Glomerular visceral epithelial cell (primary cell): Measurements from ENCODE around the gene KAZN.

Source experiments
- DNase-seq: peaks from one replicate; pipeline ENCODE4 v3.0.0-alpha.2; 2016; ENCODE audit errors: extremely low spot score

The KAZN gene

DNA sequence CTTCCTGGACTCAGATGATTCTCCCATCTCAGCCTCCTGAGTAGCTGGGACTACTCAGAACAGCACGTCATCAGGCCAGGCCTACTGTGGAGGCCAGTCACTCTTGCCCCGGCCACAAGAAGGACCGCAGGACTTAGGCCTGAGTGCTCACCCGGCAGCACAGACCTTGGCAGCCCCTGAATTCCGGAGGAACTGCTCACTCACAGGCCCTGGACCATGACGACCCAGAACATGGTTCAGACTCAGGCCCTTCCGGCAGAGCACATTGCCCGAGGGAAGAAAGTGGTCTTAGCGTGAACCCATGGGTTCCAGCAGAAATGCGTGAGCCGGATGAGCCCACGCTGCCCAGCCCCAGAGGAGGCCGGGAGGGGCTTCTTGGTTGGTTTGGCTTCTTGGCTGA is 377.8 kb downstream of the KAZN start:
- peak; percentile 99 for DNase-seq

DNA sequence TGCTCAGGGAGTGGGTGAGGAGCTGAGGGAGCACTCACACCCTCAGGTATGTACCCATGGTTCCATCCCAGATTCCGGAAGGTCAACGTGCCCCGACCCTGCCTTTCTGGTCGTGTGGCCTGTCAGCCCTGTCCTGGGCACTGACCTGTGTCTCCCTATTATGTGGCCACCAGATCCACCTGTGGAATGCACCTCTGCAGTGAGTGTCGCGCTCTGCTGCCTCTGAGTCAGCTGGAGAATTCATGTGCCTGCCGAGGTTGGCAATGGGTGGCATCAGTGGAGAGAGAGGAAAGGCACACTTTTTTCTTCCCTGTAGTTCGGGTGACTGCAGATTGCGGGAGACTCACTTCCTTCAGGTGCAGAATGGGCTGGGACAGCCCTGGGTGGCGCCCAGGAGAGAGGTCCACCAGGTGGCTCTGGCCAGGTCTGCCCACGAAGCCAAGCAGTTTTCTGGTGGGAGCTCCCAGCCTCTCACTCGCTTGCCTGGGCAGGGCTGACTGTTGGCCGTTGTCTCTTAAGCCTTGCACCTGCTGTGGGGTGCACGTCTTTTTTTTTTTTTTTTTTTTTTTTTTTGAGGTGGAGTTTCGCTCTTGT is 378.9 kb downstream of the KAZN start:
- peak; percentile 94 for DNase-seq

- no peak for DNase-seq
Measured at GRCh38 chr1:14980621-14981218, 382.2 kb downstream of the KAZN start.

GRCh38 chr1:14982029-14982428 is 383.5 kb downstream of the KAZN start:
- DNase-seq, result no peak

GRCh38 chr1:14983277-14983676 is 384.8 kb downstream of the KAZN start:
- no peak for DNase-seq

- DNase-seq, result no peak
Measured at GRCh38 chr1:14986168-14986567, 387.7 kb downstream of the KAZN start.

GRCh38 chr1:14987829-14988603 is 389.5 kb downstream of the KAZN start:
- no peak for DNase-seq

- no peak for DNase-seq
Measured at GRCh38 chr1:14988636-14989035, 390.2 kb downstream of the KAZN start.

- DNase-seq, result no peak
Measured at GRCh38 chr1:14989931-14990728, 391.6 kb downstream of the KAZN start.

- DNase-seq, result no peak
Measured at GRCh38 chr1:14993414-14993813, 394.9 kb downstream of the KAZN start.

GRCh38 chr1:14994148-14994547 is 395.7 kb downstream of the KAZN start:
- DNase-seq, result no peak

GRCh38 chr1:14994841-14995437 is 396.5 kb downstream of the KAZN start:
- no peak for DNase-seq

GRCh38 chr1:14996133-14997050 is 397.9 kb downstream of the KAZN start:
- peak; percentile 97 for DNase-seq

- DNase-seq, result peak; percentile 85
Measured at GRCh38 chr1:14997646-14998276, 399.3 kb downstream of the KAZN start.

GRCh38 chr1:14999441-14999840 is 401.0 kb downstream of the KAZN start:
- no peak for DNase-seq

- no peak for DNase-seq
Measured at GRCh38 chr1:15000030-15000429, 401.5 kb downstream of the KAZN start.

- DNase-seq, result no peak
Measured at GRCh38 chr1:15000671-15001070, 402.2 kb downstream of the KAZN start.

DNA sequence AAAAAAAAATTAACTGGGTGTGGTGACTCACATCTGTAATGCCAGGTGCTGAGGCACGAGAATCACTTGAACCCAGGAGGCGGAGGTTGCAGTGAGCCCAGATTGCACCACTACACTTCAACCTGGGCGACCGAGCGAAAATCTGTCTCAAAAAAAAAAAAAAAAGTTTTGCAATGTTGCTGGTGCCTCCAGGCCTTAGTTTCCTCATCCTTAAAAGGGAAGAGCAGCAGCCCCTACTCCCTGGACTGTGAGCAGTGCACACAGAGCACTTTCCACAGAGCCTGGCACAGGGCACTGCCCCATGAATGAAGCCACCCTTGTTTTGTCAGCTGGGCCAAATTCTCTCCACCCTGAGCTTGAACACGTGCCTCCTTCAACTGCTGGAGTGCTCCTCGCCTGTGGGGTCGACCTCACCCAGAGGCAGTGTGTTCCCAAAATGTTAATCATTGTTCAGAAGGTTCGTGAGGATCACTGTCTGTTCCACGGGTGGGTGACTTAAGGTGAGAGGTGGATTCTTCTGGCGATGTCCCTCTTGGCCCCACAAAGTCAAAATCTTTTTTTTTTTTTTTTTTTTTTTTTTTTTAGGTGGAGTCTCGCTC is 402.9 kb downstream of the KAZN start:
- DNase-seq, result peak; percentile 56

- no peak for DNase-seq
Measured at GRCh38 chr1:15002325-15002724, 403.8 kb downstream of the KAZN start.

DNA sequence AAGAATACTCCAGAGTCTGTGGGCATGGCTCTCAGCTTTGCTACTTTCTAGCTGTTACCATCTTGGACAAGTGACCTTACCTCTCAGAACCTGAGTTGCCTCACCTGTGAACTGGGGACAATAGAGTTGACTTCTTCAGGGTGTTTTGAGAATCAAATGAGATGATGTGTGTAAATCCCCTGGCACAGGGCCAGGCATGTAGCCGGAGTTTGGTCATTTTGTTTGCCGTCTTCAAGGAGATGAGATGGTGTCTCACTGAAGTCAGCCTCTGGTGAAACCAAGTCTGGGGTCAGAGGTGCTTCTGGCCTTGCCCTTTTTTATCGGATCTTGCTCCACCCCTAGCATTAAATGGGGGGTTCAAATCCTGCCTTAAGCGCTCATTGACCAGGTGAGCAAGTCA is 405.9 kb downstream of the KAZN start:
- DNase-seq, result peak; percentile 51
